Ovary (tissue), 3 donors: ENCODE data around the gene GDF2.

ENCODE experiments used
- EP300 ChIP-seq: sonication (generic); formaldehyde crosslinking; IDR thresholded peaks from one replicate; pipeline ENCODE4 v1.6.1; 2017; ENCODE audit warnings: antibody characterized with exemption
- POLR2A ChIP-seq: fragments of 450-650 bp; IDR thresholded peaks from one replicate; pipeline ENCODE4 v1.6.1; 2017; ENCODE audit warnings: antibody characterized with exemption, mild to moderate bottlenecking, moderate library complexity
- TF ChIP-seq, protein P1 (sequence below), 3 donors: fragments of 450-650 bp in 2 of 3; fragments of 200-600 bp in 1 of 3; IDR thresholded peaks; one replicate each; pipeline versions ENCODE4 v1.5.1 to v1.8.0; 2016 to 2022; ENCODE audit warnings: antibody characterized with exemption in 3 of 3, mild to moderate bottlenecking in 1 of 3
- donor health status: DM: no; HTN: no; CAD: no.

- TF ChIP-seq POLR2A (no peak), EP300 (no peak)
- TF ChIP-seq, protein P1, sequence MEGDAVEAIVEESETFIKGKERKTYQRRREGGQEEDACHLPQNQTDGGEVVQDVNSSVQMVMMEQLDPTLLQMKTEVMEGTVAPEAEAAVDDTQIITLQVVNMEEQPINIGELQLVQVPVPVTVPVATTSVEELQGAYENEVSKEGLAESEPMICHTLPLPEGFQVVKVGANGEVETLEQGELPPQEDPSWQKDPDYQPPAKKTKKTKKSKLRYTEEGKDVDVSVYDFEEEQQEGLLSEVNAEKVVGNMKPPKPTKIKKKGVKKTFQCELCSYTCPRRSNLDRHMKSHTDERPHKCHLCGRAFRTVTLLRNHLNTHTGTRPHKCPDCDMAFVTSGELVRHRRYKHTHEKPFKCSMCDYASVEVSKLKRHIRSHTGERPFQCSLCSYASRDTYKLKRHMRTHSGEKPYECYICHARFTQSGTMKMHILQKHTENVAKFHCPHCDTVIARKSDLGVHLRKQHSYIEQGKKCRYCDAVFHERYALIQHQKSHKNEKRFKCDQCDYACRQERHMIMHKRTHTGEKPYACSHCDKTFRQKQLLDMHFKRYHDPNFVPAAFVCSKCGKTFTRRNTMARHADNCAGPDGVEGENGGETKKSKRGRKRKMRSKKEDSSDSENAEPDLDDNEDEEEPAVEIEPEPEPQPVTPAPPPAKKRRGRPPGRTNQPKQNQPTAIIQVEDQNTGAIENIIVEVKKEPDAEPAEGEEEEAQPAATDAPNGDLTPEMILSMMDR (IDR thresholded peaks at IDR 0.05), result no peak
Measured at GRCh38 chr10:47285381-47286115, 36.7 kb upstream of the GDF2 start.
